ENCODE data around the gene DNAJC4. TPM values are rescaled to one million over a fixed set of nuclear protein-coding genes. Genes with fewer than 3 reads are reported as not detected.
A peak's percentile ranks its signal among the peaks of the same experiment; 100 is the strongest.

DNAJC4 gene
- total RNA-seq, 1 experiment from 2014 or later: 24.2 TPM

DNA sequence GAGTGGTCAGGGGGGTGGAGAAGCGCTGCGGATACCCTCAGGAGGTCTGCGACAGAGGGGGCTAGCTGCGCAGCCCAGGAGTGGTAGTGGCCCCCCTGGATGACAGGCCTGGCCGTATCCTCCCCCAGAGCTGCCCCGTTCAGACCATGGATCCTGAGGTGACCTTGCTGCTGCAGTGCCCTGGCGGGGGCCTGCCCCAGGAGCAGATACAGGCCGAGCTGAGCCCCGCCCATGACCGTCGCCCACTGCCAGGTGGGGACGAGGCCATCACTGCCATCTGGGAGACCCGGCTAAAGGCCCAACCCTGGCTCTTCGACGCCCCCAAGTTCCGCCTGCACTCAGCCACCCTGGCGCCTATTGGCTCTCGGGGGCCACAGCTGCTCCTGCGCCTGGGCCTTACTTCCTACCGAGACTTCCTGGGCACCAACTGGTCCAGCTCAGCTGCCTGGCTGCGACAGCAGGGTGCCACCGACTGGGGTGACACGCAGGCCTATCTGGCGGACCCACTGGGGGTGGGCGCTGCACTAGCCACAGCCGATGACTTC lies 3.8 kb upstream of the DNAJC4 start:
- H4K8ac ChIP-seq (replicated peaks; ENCODE audit: insufficient read length, low read depth, low read length): no peak overlapping the region
- no CpG with 5 or more reads among the region's 26 CpGs for WGBS (ENCODE audit: extremely low coverage, insufficient read length, low lambda C conversion rate)
- no peak overlapping the region for H4K91ac ChIP-seq (ENCODE audit: insufficient read length, low read depth, low read length)
- H2BK20ac ChIP-seq (ENCODE audit: low read depth, low read length, poor library complexity, severe bottlenecking): no peak overlapping the region
- H3K27me3 Mint-ChIP-seq (ENCODE audit: low read depth): peaks cover 2% of the 10 kb centered on the region
- peak overlapping the region; percentile 50 for H3K4me2 ChIP-seq (ENCODE audit: insufficient read depth, insufficient read length, low read length)
- no peak overlapping the region; the same call in 1 of the 2 replicates for H3K14ac ChIP-seq (ENCODE audit: insufficient read depth, low read length)
- no peaks in the 10 kb centered on the region for H3K9me3 Mint-ChIP-seq
- no peak overlapping the region for H2AK5ac ChIP-seq (ENCODE audit: insufficient read length, low read length)
- no peak overlapping the region for H2BK12ac ChIP-seq (ENCODE audit: insufficient read length, low read depth, low read length)
- peak; percentile 69 for DNase-seq
- H3K4ac ChIP-seq (ENCODE audit: low read depth, low read length): no peak overlapping the region
- H4K5ac ChIP-seq (ENCODE audit: insufficient read length, low read depth, low read length): no peak overlapping the region
- no peaks in the 10 kb centered on the region for H3K27me3 ChIP-seq (ENCODE audit: insufficient read depth, low read length)
- no peaks in the 10 kb centered on the region for H4K20me1 ChIP-seq (ENCODE audit: control insufficient read depth, insufficient read depth, insufficient read length)
- H3K36me3 Mint-ChIP-seq (ENCODE audit: insufficient read depth in 1 of 3, low read depth in 3 of 3): peaks cover 0 to 14% (median 10%) of the 10 kb centered on the region in 3 experiments; a peak in 4 of 7 replicates
- no peaks in the 10 kb centered on the region for H3K79me1 ChIP-seq (ENCODE audit: insufficient read depth, low read depth, low read length, poor library complexity, severe bottlenecking)
- no peak overlapping the region for H3K18ac ChIP-seq (ENCODE audit: insufficient read length, low read depth, low read length)
- no peak overlapping the region for H3K27ac ChIP-seq (ENCODE audit: insufficient read length, low read depth, low read length)
- peaks cover 23 to 28% of the 10 kb centered on the region in 2 experiments for H3K4me1 Mint-ChIP-seq
- H3K9me3 ChIP-seq (ENCODE audit: control insufficient read depth, low read depth, low read length): no peaks in the 10 kb centered on the region
- H3K4me3 Mint-ChIP-seq: peak overlapping the region; percentile 80 to 91
- H3K79me2 ChIP-seq (ENCODE audit: insufficient read depth, low read length): no peaks in the 10 kb centered on the region
- H3K4me1 ChIP-seq (ENCODE audit: insufficient read depth, low read length): 0 out of 2 replicates have a peak, but pooled peaks cover 3% of the 10 kb centered on the region
- no peak overlapping the region for H2BK5ac ChIP-seq (ENCODE audit: insufficient read length, low read length)
- no peak overlapping the region for H3K56ac ChIP-seq (ENCODE audit: insufficient read length, low read depth, low read length)
- peaks cover 27% of the 10 kb centered on the region for H3K23me2 ChIP-seq (ENCODE audit: insufficient read length, low read depth, low read length, poor library complexity, severe bottlenecking)
- no peak overlapping the region for H2AFZ ChIP-seq (ENCODE audit: low read length)
- H2BK120ac ChIP-seq (ENCODE audit: low read depth, low read length, poor library complexity, severe bottlenecking): no peak overlapping the region
- H3K9ac ChIP-seq (ENCODE audit: extremely low read depth, insufficient read length, low read length): peak overlapping the region; percentile 59
- H3K27ac Mint-ChIP-seq: peak overlapping the region in 1 of 3 experiments; percentile 59; a peak in 1 of 7 replicates
- no peak overlapping the region for H3K23ac ChIP-seq (ENCODE audit: insufficient read length, low read depth, low read length)
- H3T11ph ChIP-seq (ENCODE audit: low read length): no peak overlapping the region
- TF ChIP-seq, protein P1, sequence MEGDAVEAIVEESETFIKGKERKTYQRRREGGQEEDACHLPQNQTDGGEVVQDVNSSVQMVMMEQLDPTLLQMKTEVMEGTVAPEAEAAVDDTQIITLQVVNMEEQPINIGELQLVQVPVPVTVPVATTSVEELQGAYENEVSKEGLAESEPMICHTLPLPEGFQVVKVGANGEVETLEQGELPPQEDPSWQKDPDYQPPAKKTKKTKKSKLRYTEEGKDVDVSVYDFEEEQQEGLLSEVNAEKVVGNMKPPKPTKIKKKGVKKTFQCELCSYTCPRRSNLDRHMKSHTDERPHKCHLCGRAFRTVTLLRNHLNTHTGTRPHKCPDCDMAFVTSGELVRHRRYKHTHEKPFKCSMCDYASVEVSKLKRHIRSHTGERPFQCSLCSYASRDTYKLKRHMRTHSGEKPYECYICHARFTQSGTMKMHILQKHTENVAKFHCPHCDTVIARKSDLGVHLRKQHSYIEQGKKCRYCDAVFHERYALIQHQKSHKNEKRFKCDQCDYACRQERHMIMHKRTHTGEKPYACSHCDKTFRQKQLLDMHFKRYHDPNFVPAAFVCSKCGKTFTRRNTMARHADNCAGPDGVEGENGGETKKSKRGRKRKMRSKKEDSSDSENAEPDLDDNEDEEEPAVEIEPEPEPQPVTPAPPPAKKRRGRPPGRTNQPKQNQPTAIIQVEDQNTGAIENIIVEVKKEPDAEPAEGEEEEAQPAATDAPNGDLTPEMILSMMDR (conservative IDR thresholded peaks at IDR 0.05): no peak
- H2BK15ac ChIP-seq (ENCODE audit: low read depth, low read length): no peak overlapping the region

Data from H9 (cell line).